GM18520 (cell line): Measurements from ENCODE around the gene PCBP2.
"Not testable (repeated sequence)": the region's sequence is repeated elsewhere in the genome, so short reads cannot be mapped to it uniquely, and the experiment has no call there.

Experiments
- ATAC-seq: cut with Tn5 transposase; IDR thresholded peaks from one replicate; pipeline ENCODE4 v1.9.1; 2021; ENCODE audit not compliant: unreplicated experiment

PCBP2 gene

DNA sequence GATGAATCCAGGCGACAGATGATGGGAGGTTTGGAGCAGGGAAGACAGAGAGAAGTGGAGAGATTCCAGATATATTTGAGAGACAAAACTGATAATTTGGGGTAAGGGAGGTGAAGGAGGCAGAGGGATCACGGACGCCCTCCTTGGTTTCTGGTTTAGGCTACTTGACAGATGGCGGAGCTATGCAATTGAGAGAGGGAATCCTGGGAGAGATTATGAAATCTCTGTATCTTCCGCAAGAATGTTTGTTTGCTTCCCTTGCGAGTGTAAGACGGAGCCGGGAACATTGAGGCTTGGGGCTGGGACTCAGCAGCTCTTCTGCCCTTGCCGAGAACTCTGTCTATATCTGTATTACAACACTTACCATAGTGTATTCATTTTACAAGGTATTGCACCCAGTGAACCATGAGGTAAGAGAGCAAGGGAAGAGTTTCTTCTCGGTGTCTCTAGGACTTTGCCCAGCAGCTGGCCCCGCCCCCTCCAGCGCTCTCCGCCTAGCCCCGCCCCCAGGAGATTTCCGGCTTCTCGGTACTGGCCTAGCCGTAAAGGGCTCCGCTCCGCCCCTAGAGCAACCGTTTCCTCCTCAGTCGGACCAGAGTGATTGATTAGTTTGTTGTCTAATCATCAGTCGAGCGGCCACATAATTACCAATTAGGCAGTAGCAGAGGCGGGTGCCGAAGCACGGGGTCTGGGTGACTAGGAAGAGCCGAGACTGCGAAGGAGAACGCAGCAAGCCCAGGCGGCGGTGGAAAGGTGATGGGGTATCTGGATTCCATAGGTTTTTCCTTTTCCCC, 10.7 kb upstream of the PCBP2 start, which contains the start of gene PRR13:
PRR13 (plus strand) TSS at position 695 of the 794 bp plus-strand sequence. CDS start 981 bp downstream, outside the sequence.
- ATAC-seq: peak; percentile 100

DNA sequence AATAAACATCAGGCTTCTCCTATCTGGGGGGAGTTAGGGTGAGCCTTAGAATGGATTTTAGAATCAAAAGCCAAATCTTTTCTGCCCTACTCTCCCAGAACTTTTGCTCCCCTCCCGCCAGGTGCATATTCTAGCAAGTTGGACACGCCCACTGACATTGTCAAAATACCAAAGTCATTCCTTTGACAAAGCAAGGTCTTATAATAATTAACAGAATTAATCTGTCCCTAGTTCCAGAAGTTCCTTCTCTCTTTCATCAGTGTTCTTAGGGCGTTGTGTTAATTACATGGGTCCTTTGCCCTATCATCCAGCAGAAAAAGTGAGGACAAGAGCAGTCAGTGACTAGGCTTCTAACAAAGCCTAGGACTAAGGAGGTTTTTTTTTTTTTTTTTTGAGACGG, 7.9 kb upstream of the PCBP2 start:
- no peak for ATAC-seq

DNA sequence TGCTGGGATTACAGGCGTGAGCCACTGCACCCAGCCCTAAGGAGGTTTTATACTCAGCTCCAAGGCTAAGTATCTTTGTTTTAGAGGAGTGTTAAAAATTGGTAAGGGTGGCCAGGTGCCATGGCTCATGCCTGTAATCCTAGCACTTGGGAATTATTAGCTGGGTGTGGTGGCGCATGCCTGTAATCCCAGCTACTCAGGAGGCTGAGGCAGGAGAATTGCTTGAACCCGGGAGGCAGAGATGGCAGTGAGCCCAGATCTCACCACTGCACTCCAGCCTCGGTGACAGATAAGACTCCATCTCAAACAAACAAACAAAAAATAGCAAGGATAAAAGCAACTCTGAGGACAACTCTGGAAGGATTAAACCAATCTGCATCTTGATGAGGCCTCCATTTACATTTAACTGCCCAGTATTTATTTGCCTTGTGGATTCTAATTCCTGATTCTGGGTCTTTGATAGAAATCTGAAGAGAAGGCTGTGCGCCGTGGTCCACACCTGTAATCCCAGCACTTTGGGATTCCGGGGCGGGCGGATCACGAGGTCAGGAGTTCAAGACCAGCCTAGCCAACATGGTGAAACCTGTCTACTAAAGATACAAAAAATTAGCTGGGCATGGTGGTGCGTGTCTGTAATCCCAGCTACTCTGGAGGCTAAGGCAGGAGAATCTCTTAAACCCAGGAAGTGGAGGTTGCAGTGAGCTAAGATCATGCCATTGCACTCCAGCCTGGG, 7.1 kb upstream of the PCBP2 start:
- ATAC-seq: not testable (repeated sequence)

DNA sequence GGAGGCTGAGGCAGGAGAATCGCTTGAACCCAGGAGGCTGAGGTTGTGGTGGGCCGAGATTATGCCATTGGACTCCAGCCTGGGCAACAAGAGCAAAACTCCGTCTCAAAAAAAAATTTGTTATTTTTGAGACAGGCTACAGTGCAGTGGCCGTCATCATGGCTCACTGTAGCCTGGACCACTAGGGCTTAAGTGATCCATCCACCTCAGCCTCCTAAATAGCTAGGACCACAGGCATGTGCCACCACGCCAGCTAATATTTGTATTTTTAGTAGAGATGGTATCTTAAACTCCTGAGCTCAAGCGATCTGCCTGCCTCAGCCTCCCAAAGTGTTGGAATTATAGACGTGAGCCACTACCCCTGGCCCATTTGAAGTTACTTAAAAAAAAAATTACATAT, 966 bp upstream of the PCBP2 start:
- ATAC-seq: no peak

DNA sequence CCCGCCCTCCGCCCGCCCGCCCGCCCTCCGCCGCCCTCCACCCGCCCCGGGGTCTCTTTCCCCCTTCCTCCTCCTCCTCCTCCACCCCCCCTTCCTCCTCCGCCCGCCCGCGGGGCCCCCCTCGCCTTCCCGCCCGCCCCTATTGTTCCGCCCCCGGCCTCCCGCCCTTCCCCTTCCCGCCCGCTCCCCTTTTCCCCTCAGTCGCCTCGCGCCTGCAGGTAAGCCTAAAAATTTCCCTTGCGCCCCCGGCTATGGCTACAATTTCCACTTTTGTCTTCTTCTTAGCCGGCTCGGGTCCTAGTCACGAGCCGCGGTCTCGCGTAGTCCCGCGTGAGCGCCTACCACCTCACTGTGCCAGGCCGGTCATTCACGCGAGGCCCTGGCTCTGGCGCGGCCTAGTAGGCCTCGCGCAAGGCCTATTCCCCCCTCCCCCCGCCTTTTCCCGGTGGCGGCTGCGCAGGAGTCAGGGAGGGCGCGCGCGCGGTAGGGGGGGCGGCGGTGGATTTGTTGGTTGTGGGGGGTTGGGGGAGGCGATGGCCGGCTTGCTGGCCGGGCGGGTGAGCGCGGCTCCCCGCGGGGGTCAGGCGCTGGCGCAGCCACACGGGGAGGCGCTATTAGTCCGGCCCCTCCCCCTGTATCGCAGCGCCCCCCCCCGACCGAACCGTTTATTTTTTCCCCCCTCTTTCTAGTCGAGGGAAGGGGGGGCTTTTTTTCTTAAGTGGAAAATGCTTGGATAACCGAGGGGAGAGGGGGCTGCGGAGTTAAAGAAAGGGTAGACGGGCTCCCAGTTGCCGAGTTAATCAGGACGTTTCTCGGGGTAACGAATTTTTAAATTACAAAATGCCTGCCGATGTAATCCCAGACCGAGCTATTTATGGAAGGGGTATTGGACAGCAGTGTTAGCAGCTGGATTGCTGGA, 516 bp downstream of the PCBP2 start:
- no peak for ATAC-seq

DNA sequence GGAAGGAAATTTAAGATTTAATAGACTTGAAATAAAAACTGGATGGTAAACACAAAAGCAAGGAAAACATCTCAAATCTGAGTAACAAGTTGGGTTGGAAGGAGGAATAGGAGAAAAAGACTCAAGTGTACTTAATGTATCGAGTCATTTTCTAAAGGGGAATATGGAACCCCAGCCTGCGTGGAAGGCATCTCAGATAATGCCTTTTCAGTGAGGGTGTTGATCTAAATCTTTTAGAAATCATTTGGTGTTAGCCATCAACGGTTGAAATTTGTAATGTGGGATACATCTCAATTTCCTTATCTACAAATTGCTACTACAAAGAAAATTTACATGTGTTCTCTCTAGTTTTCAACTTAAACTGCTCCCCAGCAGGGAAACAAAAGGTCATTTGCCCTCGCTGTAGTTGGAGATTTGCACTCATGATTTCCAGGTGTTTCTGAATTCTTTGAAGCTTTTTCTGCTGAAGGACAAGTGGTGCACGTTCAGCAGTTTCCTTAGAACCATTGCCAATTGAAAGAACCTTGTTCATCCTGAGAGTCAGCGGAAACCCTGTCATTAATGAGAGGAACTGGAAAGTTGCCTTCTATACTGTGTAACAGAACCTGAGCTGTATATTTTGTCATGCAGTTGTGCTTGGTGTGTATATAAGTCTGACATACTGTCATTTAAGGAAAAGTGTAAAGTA, 2.2 kb downstream of the PCBP2 start:
- ATAC-seq: no peak

DNA sequence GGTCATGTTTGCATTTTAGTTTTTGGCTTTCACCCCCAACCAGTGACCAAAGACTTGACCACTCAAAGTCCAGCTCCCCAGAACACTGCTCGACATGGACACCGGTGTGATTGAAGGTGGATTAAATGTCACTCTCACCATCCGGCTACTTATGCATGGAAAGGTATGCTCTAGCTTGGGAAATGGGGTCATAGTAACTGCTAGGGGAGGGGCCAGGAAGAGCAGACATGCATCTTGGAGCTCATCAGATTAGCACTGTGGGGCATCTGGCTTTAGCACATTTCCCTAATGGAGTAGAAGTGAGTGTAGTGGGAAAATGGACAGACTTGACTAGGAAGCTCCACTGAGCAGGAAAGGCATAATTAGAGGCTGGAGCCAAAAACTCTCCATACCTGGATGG, 2.8 kb downstream of the PCBP2 start:
- no peak for ATAC-seq

DNA sequence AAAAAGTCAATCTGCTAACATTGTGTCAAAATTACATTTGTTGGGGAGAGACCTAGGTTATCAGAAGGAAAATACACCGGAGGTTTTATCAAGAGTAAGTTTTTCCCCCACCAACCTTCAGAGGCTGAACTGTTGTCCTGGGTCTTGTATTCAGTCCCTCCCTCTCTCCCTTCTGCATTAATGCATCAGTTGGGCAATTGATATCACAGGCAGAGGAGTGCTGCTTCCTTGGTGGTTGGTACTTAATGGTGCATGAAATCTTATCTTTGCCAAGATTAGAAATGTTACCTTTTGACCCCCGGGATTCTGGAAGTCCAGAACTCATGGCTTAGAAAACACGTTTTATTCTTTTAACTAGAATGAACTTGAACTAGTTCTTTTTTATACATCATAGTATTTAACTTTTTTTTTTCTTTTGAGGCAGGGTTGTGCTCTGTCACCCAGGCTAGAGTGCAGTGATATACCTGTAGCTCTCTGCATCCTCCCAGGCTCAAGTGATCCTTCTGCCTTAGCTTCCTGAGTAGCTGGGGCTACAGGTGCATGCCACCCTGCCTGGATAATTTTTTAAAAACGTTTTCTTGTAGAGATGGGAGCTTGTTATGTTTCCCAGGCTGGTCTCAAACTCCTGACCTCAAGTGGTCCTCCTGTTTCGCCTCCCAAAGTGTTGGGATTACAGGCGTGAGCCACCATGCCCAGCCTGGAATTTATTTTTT, 4.9 kb downstream of the PCBP2 start:
- no peak for ATAC-seq

DNA sequence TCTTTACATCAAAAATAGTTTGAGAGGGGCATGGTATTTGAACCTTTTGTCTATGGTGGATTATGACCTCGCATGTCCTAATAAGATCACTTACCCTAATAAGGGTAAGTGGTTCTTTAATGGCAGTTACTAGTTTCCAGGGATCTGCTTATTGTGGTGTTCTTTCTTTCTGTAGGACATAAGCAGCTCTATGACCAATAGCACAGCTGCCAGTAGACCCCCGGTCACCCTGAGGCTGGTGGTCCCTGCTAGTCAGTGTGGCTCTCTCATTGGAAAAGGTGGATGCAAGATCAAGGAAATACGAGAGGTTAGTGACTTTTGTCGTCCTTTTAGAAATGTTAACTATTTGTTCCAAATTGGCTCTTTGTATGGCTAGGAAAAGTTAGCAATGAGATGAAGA, 7.2 kb downstream of the PCBP2 start:
- ATAC-seq: no peak

DNA sequence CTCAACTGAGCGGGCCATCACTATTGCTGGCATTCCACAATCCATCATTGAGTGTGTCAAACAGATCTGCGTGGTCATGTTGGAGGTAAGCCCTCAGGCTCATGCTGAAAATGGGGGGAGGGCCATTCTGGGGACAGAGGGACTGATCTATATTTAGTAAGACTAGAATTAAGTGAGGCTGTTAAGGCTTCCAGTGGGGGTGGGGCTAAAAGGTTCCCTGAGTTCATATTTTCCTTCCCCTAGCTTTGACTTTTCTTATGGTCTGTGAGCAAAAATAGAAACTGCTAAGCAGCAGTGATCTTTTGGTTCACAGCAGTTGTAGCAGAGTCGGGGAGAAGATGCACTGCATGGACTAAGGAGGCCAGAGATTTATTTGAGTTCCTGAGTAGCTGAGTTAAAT, 9.2 kb downstream of the PCBP2 start:
- ATAC-seq: no peak

DNA sequence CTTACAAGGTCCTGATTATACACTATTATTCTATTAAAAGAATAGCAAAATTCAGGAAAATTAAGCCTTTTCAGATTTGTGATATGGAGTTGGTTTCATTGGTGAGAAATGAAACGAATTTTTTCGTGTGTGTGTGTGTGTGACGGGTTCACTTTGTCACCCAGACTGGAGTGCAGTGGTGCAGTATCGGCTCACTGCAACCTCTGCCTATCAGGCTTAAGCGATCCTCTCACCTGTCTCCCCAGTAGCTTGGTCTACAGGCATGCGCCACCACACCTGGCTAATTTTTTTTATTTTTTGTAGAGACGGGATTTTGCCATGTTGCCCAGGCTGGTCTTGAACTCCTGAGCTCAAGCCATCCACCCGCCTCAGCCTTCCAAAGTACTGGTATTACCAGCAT, 9.7 kb downstream of the PCBP2 start:
- no peak for ATAC-seq

DNA sequence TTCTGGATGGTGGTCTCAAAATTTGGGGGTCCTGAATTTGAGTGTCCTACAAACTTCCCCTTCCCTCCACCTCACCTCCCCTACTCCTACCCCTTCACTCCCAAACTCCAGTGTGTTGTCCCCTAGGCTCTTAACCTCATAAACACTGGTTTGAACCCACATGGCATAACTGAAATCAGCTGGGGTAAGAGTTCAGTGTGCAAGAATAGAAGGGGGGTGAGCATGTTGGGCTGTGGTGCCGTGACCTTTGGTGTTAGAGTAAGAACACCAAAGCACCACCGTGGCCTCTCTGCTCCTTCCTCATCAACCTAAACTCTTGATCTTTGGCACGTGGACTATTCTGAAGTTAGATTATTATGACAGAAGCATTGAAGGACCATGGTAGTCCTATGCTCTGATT, 11.0 kb downstream of the PCBP2 start:
- ATAC-seq: no peak

DNA sequence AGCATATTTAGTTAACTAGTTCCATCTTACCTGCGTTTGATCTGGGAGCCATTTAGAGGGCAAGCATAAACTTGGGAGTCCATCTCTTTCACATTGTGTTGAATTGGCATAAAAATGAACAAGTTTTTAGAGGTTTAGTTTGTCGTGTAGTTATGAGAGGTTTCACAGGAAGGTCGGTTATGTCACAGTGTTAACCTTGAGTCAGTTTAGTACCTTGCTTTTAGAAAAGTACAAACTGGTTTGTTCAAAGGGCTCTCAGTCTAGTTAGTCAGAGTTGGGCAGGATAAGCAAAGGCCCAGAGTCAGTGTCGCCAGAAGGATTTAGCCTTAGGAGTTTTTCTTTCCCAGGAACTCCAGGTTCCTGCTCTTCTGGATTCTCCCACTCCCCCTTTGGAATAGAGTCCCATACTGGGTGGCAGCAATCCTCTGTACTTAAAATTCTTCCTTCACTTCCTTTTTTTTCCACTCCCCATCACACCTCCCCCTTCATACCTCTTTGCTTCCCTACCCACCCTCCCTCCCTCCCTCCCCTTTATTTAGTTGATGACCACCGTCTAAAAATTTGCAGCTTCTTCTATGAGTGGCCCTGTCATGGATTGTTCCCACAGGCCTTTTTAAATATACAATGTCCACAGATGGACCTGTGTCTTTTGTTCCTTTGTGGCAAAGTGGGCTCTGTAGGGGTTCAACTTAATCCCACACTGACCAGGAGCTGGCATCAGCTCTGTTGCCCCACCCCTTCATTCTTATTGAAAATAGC, 12.1 kb downstream of the PCBP2 start:
- no peak for ATAC-seq

DNA sequence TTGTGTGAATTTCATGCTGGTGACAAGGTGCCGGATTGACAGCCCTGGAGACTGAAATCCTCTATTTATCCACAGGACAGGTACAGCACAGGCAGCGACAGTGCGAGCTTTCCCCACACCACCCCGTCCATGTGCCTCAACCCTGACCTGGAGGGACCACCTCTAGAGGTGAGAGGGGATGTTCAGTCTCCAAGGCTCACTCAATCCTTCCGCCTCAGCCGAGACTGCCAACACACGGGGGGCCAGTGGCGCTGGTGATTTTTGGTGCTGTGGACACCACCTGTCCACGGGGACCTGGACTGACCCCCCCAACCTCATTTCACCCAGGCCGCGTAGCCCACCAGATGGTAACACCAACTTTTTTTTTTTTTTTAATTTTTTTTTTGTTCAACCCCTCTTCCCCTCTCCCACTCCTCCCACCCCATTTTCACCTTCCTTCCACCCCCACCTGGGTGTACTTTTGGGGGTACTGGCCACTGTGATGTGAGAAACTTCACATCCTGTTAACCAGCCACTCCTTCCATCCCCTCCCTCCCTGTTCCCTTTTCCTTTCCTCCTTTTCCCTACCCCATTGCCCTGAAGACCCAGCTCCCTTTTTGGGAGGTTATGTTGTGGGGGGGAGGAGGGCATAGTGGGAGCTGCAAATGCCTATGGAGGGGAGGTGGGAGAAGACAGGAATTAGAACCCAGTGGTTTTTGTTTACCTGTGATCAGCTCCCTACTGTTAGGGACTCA, 12.9 kb downstream of the PCBP2 start:
- ATAC-seq: no peak

DNA sequence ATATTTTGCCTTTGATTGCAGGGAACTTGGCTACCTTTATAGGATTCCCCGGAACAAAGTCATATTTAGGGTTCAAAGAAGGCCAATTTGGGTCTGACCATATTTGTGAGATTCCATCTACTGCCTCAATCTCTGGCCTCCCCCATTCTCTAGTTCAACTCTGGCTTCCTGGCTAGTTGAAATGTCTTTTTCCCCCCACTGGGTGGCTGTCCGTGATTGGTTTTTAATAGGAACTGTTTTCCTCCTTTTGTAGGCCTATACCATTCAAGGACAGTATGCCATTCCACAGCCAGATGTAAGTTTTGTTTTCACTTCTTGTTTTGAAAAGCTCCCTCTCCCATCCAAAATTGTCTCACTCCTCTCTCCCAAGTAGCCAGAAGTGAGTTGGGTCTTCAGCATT, 13.8 kb downstream of the PCBP2 start:
- no peak for ATAC-seq

DNA sequence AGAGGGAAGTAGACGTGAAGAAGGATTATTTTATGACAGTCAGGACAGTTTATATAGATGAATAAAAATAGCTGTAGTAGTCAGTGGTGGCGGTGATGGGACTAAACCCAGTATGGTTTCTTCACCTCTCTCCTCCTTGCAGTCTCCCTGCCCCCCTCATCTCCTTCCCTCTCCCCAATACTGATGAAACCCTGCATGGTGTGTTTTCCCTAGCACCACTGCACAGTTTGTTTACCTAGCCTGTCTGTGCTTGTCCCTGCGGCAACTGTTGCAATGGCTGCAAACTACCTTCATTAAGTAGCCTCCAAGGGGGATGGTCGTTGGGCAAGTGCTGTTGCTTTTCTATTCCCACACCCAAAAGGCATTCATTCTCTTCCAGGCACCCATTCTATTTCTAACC, 14.7 kb downstream of the PCBP2 start:
- no peak for ATAC-seq

DNA sequence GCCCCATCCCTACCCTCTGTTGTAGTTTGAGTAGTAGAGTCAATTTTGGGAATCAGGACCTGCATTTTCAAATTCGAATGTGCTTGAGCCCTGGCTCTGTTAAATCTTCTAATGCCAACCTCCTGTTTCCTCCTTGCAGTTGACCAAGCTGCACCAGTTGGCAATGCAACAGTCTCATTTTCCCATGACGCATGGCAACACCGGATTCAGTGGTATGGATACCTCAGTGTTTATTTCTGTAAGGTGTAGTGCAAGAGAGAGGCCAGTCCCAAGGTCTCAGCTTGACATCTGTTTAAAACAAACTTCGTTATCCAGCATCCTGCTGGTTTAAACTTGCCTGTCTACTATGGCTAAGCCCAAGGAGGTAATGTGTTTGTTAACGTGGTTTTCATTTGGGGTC, 15.2 kb downstream of the PCBP2 start:
- ATAC-seq: no peak

DNA sequence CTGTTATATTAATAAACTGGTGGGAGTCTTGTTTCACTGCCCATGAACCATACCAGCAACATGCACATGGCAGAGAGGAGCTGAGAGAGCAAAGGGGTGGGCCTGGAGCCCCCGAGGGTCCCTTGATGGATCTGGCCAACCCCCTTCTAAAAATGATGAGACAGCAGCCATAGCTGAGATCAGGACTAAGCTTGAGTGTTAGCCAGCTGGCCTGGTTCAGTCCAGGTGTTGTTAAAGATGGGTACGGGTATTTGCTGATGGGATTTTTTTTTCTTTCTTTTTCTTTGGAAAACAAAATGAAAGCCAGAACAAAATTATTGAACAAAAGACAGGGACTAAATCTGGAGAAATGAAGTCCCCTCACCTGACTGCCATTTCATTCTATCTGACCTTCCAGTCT, 16.0 kb downstream of the PCBP2 start:
- no peak for ATAC-seq

DNA sequence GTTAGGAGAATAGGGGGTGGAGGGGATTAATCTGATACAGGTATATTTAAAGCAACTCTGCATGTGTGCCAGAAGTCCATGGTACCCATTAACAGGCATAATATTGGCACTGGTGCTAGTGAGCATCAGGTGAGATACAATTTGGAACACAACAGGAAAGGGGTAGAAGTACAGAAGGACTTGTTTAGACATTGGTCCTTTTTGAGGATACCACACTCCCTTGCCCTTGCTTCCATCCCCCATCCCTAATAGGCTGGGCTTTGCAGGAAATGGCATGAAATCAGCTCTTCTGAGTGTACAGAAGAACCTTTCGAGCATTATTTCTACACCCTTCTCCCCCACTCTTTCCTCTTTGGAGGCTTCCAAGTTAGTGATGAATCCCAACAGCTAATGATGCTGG, 16.4 kb downstream of the PCBP2 start:
- no peak for ATAC-seq
